IPS DF 6.9 (cell line): Measurements from ENCODE around the gene UNC93B1.
"Not testable (repeated sequence)": the region's sequence is repeated elsewhere in the genome, so short reads cannot be mapped to it uniquely, and the experiment has no call there.

Experiments
- DNase-seq: peaks from one replicate; pipeline ENCODE4 v3.0.0-alpha.2; 2013; ENCODE audit warnings: low read depth, low spot score
- H3K27ac ChIP-seq: one replicate; pipeline ENCODE4 v1.5.1; 2013; ENCODE audit warnings: low read length, control low read depth
- H3K27me3 ChIP-seq: 2 replicates; pipeline ENCODE4 v1.6.1; 2013; ENCODE audit warnings: mild to moderate bottlenecking, low read length; ENCODE audit not compliant: control insufficient read depth, insufficient read depth
- H3K36me3 ChIP-seq: 2 replicates; pipeline ENCODE4 v1.6.1; 2013; ENCODE audit warnings: low read length; ENCODE audit not compliant: control insufficient read depth, insufficient read depth
- H3K4me1 ChIP-seq: 2 replicates; pipeline ENCODE4 v1.6.1; 2013; ENCODE audit warnings: low read length; ENCODE audit not compliant: control insufficient read depth, insufficient read depth
- H3K4me3 ChIP-seq: 2 replicates; pipeline ENCODE4 v1.5.1; 2013; ENCODE audit warnings: mild to moderate bottlenecking, low read length
- H3K9me3 ChIP-seq: 2 replicates; pipeline ENCODE4 v1.6.1; 2013; ENCODE audit warnings: low read length, inconsistent platforms; ENCODE audit not compliant: control insufficient read depth, insufficient read depth
- WGBS: extraction: QIAGEN DNeasy Blood & Tissue Kit; methylation state at CpG from one replicate; pipeline ENCODE4 v1.1.7; 2013; ENCODE audit warnings: mixed read lengths, missing lambda C conversion rate; ENCODE audit not compliant: insufficient read length, insufficient coverage; 5-methylcytosine and 5-hydroxymethylcytosine counted together

The UNC93B1 gene

DNA sequence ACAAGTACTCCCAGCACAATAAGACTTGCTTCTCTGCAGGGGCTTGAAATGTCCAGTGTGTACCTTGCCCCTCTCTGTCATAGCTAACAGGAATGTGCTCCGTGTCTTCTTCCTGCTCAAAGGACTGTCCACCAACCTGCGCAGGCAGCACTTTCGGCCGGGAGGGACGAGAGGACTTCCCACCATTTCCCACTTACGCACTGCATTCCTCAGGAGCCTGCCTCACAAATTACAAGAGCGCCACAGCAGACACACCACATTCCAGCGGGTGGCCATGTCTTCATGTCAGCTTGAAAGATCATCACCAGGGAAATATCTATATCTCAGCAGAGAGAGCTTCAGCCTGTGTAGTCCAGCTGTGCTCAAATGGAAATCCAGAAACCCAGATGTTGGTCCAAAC, 53.2 kb downstream of the UNC93B1 start:
- H3K36me3 ChIP-seq, H3K27me3 ChIP-seq, H3K9me3 ChIP-seq, H3K4me1 ChIP-seq, H3K27ac ChIP-seq, H3K4me3 ChIP-seq, DNase-seq: not testable (repeated sequence)
- no CpG with 5 or more reads among the region's 8 CpGs for WGBS

GRCh38 chr11:67947785-67948184, 56.1 kb downstream of the UNC93B1 start:
- not testable (repeated sequence) for DNase-seq, H3K27me3 ChIP-seq, H3K9me3 ChIP-seq, H3K36me3 ChIP-seq, H3K27ac ChIP-seq, H3K4me1 ChIP-seq, H3K4me3 ChIP-seq
- WGBS = no CpG with 5 or more reads among the region's 7 CpGs

DNA sequence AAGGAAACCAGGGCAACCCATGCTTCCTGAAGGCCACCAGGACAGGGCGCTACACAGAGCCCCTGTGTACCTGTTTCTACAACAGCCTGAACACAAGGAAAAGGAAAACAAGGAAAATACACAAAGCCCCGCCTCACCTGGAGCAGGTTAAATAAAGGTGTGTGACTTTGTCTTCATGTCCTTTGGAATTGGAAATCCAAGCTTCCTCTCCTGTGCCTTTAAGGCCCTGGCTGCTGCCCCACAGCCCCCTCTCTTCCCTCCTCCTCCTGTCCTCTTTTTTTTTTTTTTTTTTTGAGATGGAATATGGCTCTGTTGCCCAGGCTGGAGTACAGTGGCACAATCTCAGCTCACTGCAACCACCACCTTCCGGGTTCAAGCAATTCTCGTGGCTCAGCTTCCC, 57.5 kb downstream of the UNC93B1 start:
- DNase-seq, H3K4me3 ChIP-seq: not testable (repeated sequence)
- no CpG with 5 or more reads among the region's 4 CpGs for whole genome bisulfite sequencing

GRCh38 chr11:67943406-67943805, 60.5 kb downstream of the UNC93B1 start:
- not testable (repeated sequence) for DNase-seq, H3K36me3 ChIP-seq, H3K9me3 ChIP-seq, H3K4me1 ChIP-seq, H3K4me3 ChIP-seq, H3K27me3 ChIP-seq, H3K27ac ChIP-seq
- no CpG with 5 or more reads among the region's 5 CpGs for WGBS

More for the DNA sequence above, 57.5 kb downstream of the UNC93B1 start:
- not testable (repeated sequence) for H3K27me3 ChIP-seq, H3K27ac ChIP-seq, H3K9me3 ChIP-seq, H3K4me1 ChIP-seq, H3K36me3 ChIP-seq
